ENCODE data around the gene HIGD1B. TPM values are rescaled to one million over a fixed set of nuclear protein-coding genes. Genes with fewer than 3 reads are reported as not detected.

HIGD1B gene
- total and polyA plus RNA-seq, 9 of the 15 experiments (the other 6 are each of a cell fraction or from before 2014, with no cell fraction given), result not detected

DNA sequence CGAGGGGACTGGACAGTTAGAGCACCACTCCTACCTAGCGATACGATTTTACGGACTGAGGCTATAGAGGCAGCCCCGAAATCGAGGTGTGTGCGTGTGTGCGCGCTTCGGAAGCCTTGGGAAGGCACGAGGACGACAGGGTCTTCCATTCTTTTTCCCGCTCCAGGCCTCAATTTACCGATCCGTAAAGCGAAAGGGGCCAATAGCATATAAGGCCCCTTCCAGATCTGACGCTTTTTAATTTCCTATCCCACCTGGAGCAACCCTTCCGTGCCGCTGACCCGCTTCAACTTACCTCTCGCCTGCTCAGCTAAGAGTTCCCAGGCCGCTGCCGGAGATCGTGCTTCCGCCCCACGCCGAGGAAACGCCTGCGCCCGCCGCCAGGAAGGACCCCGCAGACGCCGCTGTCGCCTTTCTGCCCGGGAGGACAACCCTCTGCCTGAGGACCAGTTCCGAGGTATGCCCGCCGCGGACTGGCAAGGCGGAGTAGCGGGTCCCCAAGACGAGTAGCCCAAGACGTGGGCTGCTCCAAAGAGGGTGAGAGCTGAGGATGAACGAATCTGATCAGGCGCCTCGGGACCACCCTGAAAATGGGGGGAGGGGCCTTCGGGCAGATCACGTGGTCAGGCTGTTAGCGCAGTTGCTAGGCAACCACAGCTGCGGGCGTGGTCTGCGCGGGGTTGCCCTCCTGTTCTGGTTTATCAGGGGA lies 51.5 kb downstream of the HIGD1B start, which contains the start of gene EFTUD2 (continued):
- TF ChIP-seq, protein P1, sequence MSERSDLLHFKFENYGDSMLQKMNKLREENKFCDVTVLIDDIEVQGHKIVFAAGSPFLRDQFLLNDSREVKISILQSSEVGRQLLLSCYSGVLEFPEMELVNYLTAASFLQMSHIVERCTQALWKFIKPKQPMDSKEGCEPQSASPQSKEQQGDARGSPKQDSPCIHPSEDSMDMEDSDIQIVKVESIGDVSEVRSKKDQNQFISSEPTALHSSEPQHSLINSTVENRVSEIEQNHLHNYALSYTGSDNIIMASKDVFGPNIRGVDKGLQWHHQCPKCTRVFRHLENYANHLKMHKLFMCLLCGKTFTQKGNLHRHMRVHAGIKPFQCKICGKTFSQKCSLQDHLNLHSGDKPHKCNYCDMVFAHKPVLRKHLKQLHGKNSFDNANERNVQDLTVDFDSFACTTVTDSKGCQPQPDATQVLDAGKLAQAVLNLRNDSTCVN (CRISPR knock-in tag; IDR thresholded peaks at IDR 0.05), result no peak
- TF ChIP-seq FOXJ2 (tag; IDR thresholded peaks at IDR 0.05), result peak; percentile 87; the same call in 1 of the 2 replicates
- TF ChIP-seq TCF7L2 (IDR thresholded peaks at IDR 0.05; ENCODE audit: low read depth, low read length), result no peak
- TF ChIP-seq, protein P2, sequence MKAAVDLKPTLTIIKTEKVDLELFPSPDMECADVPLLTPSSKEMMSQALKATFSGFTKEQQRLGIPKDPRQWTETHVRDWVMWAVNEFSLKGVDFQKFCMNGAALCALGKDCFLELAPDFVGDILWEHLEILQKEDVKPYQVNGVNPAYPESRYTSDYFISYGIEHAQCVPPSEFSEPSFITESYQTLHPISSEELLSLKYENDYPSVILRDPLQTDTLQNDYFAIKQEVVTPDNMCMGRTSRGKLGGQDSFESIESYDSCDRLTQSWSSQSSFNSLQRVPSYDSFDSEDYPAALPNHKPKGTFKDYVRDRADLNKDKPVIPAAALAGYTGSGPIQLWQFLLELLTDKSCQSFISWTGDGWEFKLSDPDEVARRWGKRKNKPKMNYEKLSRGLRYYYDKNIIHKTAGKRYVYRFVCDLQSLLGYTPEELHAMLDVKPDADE (conservative IDR thresholded peaks at IDR 0.05; ENCODE audit: control insufficient read depth, low read depth, low read length), result 0 out of 2 replicates have a peak, but pooled peaks have one; percentile 33
- TF ChIP-seq ZNF174 (CRISPR knock-in tag; IDR thresholded peaks at IDR 0.05), result no peak
- TF ChIP-seq NONO (IDR thresholded peaks at IDR 0.05; ENCODE audit: low read depth in 2 of 2, low read length in 1 of 2), result peak in 1 of 2 experiments; percentile 69; a peak in 1 of 4 replicates
- peak; percentile 44 to 67; a peak in 3 of 4 replicates for TF ChIP-seq TBL1XR1 (IDR thresholded peaks at IDR 0.05; ENCODE audit: low read length in 2 of 2)
- no peak for TF ChIP-seq DPF2 (IDR thresholded peaks at IDR 0.05)
- TF ChIP-seq, protein P3, sequence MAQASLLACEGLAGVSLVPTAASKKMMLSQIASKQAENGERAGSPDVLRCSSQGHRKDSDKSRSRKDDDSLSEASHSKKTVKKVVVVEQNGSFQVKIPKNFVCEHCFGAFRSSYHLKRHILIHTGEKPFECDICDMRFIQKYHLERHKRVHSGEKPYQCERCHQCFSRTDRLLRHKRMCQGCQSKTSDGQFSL (CRISPR knock-in tag; IDR thresholded peaks at IDR 0.05), result no peak
- TF ChIP-seq, protein P3 (tag; IDR thresholded peaks at IDR 0.05), result no peak
- 0 out of 2 replicates have a peak, but pooled peaks have one; percentile 40 for TF ChIP-seq SPI1 (IDR thresholded peaks at IDR 0.05; ENCODE audit: borderline replicate concordance, low read depth, low read length)
- no peak for TF ChIP-seq RHOXF2B (CRISPR knock-in tag; conservative IDR thresholded peaks at IDR 0.05)
- TF ChIP-seq, protein P4, sequence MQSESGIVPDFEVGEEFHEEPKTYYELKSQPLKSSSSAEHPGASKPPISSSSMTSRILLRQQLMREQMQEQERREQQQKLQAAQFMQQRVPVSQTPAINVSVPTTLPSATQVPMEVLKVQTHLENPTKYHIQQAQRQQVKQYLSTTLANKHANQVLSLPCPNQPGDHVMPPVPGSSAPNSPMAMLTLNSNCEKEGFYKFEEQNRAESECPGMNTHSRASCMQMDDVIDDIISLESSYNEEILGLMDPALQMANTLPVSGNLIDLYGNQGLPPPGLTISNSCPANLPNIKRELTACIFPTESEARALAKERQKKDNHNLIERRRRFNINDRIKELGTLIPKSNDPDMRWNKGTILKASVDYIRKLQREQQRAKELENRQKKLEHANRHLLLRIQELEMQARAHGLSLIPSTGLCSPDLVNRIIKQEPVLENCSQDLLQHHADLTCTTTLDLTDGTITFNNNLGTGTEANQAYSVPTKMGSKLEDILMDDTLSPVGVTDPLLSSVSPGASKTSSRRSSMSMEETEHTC (IDR thresholded peaks at IDR 0.05), result peak; percentile 67; the same call in 1 of the 2 replicates
- TF ChIP-seq, protein P5, sequence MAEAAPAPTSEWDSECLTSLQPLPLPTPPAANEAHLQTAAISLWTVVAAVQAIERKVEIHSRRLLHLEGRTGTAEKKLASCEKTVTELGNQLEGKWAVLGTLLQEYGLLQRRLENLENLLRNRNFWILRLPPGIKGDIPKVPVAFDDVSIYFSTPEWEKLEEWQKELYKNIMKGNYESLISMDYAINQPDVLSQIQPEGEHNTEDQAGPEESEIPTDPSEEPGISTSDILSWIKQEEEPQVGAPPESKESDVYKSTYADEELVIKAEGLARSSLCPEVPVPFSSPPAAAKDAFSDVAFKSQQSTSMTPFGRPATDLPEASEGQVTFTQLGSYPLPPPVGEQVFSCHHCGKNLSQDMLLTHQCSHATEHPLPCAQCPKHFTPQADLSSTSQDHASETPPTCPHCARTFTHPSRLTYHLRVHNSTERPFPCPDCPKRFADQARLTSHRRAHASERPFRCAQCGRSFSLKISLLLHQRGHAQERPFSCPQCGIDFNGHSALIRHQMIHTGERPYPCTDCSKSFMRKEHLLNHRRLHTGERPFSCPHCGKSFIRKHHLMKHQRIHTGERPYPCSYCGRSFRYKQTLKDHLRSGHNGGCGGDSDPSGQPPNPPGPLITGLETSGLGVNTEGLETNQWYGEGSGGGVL (CRISPR knock-in tag; IDR thresholded peaks at IDR 0.05), result no peak
- peak; percentile 92 for TF ChIP-seq RBFOX2 (IDR thresholded peaks at IDR 0.05; ENCODE audit: low read depth, low read length)
- TF ChIP-seq, protein P6, sequence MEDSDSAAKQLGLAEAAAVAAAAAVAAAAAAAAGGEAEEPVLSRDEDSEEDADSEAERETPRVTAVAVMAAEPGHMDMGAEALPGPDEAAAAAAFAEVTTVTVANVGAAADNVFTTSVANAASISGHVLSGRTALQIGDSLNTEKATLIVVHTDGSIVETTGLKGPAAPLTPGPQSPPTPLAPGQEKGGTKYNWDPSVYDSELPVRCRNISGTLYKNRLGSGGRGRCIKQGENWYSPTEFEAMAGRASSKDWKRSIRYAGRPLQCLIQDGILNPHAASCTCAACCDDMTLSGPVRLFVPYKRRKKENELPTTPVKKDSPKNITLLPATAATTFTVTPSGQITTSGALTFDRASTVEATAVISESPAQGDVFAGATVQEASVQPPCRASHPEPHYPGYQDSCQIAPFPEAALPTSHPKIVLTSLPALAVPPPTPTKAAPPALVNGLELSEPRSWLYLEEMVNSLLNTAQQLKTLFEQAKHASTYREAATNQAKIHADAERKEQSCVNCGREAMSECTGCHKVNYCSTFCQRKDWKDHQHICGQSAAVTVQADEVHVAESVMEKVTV (CRISPR knock-in tag; IDR thresholded peaks at IDR 0.05), result no peak
- TF ChIP-seq, protein P7, sequence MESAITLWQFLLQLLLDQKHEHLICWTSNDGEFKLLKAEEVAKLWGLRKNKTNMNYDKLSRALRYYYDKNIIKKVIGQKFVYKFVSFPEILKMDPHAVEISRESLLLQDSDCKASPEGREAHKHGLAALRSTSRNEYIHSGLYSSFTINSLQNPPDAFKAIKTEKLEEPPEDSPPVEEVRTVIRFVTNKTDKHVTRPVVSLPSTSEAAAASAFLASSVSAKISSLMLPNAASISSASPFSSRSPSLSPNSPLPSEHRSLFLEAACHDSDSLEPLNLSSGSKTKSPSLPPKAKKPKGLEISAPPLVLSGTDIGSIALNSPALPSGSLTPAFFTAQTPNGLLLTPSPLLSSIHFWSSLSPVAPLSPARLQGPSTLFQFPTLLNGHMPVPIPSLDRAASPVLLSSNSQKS (CRISPR knock-in tag; IDR thresholded peaks at IDR 0.05), result no peak

All from K562 (cell line).